Liver (tissue), 3 donors: ENCODE data around the gene GTPBP8.

Experiments
- GABPA ChIP-seq, 2 donors: IDR thresholded peaks in 1 of 2; conservative IDR thresholded peaks in 1 of 2; 2 replicates each; pipeline ENCODE4 v1.6.1; 2016; ENCODE audit warnings: antibody characterized with exemption in 2 of 2, mild to moderate bottlenecking in 1 of 2, moderate library complexity in 1 of 2
- JUND ChIP-seq, 2 donors: IDR thresholded peaks; 2 replicates each; pipeline ENCODE4 v1.6.1; 2016; ENCODE audit warnings: antibody characterized with exemption in 2 of 2
- RXRA ChIP-seq, 2 donors: IDR thresholded peaks; 2 replicates each; pipeline ENCODE4 v1.6.1; 2017 to 2018; ENCODE audit warnings: antibody characterized with exemption in 2 of 2, mild to moderate bottlenecking in 1 of 2
- SP1 ChIP-seq: IDR thresholded peaks from 2 replicates; pipeline ENCODE4 v1.6.1; 2018; ENCODE audit warnings: antibody characterized with exemption, mild to moderate bottlenecking
- TAF1 ChIP-seq: conservative IDR thresholded peaks from 2 replicates; pipeline ENCODE4 v1.6.1; 2016; ENCODE audit warnings: antibody characterized with exemption, mild to moderate bottlenecking
- YY1 ChIP-seq: IDR thresholded peaks from 2 replicates; pipeline ENCODE4 v1.6.1; 2016; ENCODE audit warnings: antibody characterized with exemption, mild to moderate bottlenecking
- TF ChIP-seq, protein P1 (sequence below): IDR thresholded peaks from 2 replicates; pipeline ENCODE4 v1.6.1; 2016; ENCODE audit warnings: antibody characterized with exemption
- TF ChIP-seq, protein P2 (sequence below): IDR thresholded peaks from 2 replicates; pipeline ENCODE4 v1.6.1; 2016; ENCODE audit warnings: antibody characterized with exemption
- TF ChIP-seq, protein P3 (sequence below): fragments of 150-350 bp; IDR thresholded peaks from 2 replicates; pipeline ENCODE4 v1.5.1; 2017; ENCODE audit warnings: improper control_type of control experiment, low read depth, low read length; ENCODE audit not compliant: missing input control
- donor health status: healthy.
- donor health status: healthy.

- TF ChIP-seq TAF1: no peak
- TF ChIP-seq YY1: no peak
- TF ChIP-seq, protein P1, sequence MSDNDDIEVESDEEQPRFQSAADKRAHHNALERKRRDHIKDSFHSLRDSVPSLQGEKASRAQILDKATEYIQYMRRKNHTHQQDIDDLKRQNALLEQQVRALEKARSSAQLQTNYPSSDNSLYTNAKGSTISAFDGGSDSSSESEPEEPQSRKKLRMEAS: no peak
- TF ChIP-seq, protein P2, sequence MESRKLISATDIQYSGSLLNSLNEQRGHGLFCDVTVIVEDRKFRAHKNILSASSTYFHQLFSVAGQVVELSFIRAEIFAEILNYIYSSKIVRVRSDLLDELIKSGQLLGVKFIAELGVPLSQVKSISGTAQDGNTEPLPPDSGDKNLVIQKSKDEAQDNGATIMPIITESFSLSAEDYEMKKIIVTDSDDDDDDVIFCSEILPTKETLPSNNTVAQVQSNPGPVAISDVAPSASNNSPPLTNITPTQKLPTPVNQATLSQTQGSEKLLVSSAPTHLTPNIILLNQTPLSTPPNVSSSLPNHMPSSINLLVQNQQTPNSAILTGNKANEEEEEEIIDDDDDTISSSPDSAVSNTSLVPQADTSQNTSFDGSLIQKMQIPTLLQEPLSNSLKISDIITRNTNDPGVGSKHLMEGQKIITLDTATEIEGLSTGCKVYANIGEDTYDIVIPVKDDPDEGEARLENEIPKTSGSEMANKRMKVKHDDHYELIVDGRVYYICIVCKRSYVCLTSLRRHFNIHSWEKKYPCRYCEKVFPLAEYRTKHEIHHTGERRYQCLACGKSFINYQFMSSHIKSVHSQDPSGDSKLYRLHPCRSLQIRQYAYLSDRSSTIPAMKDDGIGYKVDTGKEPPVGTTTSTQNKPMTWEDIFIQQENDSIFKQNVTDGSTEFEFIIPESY: no peak
- no peak for TF ChIP-seq SP1
- TF ChIP-seq, protein P3, sequence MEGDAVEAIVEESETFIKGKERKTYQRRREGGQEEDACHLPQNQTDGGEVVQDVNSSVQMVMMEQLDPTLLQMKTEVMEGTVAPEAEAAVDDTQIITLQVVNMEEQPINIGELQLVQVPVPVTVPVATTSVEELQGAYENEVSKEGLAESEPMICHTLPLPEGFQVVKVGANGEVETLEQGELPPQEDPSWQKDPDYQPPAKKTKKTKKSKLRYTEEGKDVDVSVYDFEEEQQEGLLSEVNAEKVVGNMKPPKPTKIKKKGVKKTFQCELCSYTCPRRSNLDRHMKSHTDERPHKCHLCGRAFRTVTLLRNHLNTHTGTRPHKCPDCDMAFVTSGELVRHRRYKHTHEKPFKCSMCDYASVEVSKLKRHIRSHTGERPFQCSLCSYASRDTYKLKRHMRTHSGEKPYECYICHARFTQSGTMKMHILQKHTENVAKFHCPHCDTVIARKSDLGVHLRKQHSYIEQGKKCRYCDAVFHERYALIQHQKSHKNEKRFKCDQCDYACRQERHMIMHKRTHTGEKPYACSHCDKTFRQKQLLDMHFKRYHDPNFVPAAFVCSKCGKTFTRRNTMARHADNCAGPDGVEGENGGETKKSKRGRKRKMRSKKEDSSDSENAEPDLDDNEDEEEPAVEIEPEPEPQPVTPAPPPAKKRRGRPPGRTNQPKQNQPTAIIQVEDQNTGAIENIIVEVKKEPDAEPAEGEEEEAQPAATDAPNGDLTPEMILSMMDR: no peak
- TF ChIP-seq GABPA (IDR thresholded peaks at IDR 0.05 in 1 of 2, conservative IDR thresholded peaks at IDR 0.05 in 1 of 2): no peak
- no peak for TF ChIP-seq JUND (IDR thresholded peaks at IDR 0.05)
- TF ChIP-seq RXRA (IDR thresholded peaks at IDR 0.05): no peak
Observed at GRCh38 chr3:113006359-113007056, 15.7 kb downstream of the GTPBP8 start.
